OCI-LY3 (cell line): ENCODE results near the gene TRDMT1.

Source experiments
- EZH2phosphoT487 ChIP-seq: fragments of 200-600 bp; shearing (Covaris generic); IDR thresholded peaks from 2 replicates; pipeline ENCODE4 v1.6.1; 2018; ENCODE audit warnings: antibody characterized with exemption, mixed run types, low read depth
- TF ChIP-seq, protein P1 (sequence below): fragments of 200-600, 300-600 bp; sonication (generic); IDR thresholded peaks from 2 replicates; pipeline ENCODE4 v1.5.1; 2014; ENCODE audit warnings: antibody characterized with exemption, low read length, low read depth

DNA sequence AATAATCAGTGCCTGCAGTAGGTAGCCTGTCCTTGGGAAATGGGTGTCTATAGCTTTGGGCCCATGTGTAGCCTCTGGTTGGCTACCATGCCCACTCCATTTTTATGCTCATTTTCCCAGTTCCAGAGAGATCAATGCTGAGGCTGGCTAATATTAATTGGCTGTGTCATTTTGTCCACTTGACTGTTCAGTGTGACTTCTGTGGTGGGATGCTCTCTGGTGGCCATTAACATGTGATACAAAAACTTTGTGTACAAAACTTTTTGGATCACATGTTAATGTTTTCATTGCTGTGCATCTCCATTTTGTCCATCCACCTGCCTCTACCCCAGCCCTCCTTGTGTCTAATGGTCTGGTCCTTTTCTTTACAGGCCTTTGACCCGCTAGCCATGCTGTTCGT, 49.3 kb upstream of the TRDMT1 start:
- TF ChIP-seq, protein P1, sequence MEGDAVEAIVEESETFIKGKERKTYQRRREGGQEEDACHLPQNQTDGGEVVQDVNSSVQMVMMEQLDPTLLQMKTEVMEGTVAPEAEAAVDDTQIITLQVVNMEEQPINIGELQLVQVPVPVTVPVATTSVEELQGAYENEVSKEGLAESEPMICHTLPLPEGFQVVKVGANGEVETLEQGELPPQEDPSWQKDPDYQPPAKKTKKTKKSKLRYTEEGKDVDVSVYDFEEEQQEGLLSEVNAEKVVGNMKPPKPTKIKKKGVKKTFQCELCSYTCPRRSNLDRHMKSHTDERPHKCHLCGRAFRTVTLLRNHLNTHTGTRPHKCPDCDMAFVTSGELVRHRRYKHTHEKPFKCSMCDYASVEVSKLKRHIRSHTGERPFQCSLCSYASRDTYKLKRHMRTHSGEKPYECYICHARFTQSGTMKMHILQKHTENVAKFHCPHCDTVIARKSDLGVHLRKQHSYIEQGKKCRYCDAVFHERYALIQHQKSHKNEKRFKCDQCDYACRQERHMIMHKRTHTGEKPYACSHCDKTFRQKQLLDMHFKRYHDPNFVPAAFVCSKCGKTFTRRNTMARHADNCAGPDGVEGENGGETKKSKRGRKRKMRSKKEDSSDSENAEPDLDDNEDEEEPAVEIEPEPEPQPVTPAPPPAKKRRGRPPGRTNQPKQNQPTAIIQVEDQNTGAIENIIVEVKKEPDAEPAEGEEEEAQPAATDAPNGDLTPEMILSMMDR: peak; percentile 35; the same call in 1 of the 2 replicates
- TF ChIP-seq EZH2phosphoT487: no peak
